Measurements from ENCODE around the gene SLC39A2. TPM values are rescaled to one million over a fixed set of nuclear protein-coding genes. Genes with fewer than 3 reads are reported as not detected.
"Not testable (repeated sequence)": the region's sequence is repeated elsewhere in the genome, so short reads cannot be mapped to it uniquely, and the experiment has no call there.

The SLC39A2 gene
- total RNA-seq, 2 experiments from 2014 or later: not detected

DNA sequence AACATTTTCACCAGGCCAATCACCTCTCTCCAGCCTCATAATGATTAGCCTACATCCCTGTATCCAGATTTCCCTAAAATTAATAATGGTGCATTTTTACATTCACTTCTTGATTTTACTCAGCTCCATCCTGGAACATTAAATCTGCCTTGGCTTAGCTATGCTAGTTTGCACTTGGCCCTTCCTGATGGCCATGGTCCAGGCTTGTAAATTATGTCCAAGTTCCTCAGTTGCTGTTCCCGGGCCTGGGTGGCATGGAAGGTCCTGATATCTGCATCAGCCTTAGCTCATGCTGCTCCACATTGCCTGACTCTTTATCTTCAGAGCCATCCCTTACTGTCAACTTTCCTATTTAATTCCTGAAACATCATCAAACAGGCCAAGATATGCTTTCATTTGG lies 20.4 kb upstream of the SLC39A2 start:
- peaks cover 7% of the 10 kb centered on the region for H3K27me3 Mint-ChIP-seq
- intact Hi-C loops (cut with micrococcal nuclease): no loop called here
- no peak for DNase-seq
- no peak overlapping the region for H3K4me3 Mint-ChIP-seq
- ATAC-seq: no peak
- TF ChIP-seq, protein P1, sequence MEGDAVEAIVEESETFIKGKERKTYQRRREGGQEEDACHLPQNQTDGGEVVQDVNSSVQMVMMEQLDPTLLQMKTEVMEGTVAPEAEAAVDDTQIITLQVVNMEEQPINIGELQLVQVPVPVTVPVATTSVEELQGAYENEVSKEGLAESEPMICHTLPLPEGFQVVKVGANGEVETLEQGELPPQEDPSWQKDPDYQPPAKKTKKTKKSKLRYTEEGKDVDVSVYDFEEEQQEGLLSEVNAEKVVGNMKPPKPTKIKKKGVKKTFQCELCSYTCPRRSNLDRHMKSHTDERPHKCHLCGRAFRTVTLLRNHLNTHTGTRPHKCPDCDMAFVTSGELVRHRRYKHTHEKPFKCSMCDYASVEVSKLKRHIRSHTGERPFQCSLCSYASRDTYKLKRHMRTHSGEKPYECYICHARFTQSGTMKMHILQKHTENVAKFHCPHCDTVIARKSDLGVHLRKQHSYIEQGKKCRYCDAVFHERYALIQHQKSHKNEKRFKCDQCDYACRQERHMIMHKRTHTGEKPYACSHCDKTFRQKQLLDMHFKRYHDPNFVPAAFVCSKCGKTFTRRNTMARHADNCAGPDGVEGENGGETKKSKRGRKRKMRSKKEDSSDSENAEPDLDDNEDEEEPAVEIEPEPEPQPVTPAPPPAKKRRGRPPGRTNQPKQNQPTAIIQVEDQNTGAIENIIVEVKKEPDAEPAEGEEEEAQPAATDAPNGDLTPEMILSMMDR (IDR thresholded peaks at IDR 0.05): no peak
- POLR2A ChIA-PET: interaction anchor here (1.5 kb wide), 1 partner anchor 18 kb away, joined by 4 read pairs; no protein-coding TSS in a partner anchor
- no peaks in the 10 kb centered on the region for H3K9me3 Mint-ChIP-seq
- H3K27ac Mint-ChIP-seq: no peak overlapping the region
- no peaks in the 10 kb centered on the region for H3K4me1 Mint-ChIP-seq (ENCODE audit: low read depth)
- CTCF ChIA-PET: interaction anchor here (0.7 to 3.3 kb wide), 6 partner anchors 8 to 110 kb away, joined by 3 to 34 read pairs (median 3); no protein-coding TSS in a partner anchor
- no peaks in the 10 kb centered on the region for H3K36me3 Mint-ChIP-seq (ENCODE audit: low read depth)

DNA sequence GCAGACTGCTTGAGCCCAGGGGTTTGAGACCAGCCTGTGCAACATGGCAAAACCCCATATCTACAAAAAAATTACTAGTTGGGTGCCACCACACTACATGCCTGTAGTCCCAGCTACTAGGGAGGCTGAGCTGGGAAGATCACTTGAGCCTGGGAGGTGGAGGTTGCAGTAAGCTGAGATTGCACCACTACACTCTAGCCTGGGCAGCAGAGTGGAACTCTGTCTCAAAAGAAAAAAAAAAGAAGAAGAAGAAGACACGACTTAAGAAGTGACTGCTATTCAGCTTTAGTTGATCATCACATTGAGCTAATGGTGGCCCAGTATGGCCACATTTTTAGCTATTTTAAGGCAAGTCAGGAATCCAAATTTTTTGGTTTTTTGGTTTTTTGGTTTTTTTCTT lies 18.2 kb upstream of the SLC39A2 start:
- DNase-seq: no peak
- H3K4me3 Mint-ChIP-seq: no peak overlapping the region
- H3K9me3 Mint-ChIP-seq: no peaks in the 10 kb centered on the region
- POLR2A ChIA-PET: no interaction called here
- TF ChIP-seq, protein P1 (IDR thresholded peaks at IDR 0.05): no peak
- CTCF ChIA-PET: interaction anchor here (0.6 to 3.3 kb wide), 5 partner anchors 10 to 34 kb away, joined by 3 to 34 read pairs (median 4); no protein-coding TSS in a partner anchor
- H3K27ac Mint-ChIP-seq: no peak overlapping the region
- intact Hi-C loops (cut with micrococcal nuclease): no loop called here
- H3K27me3 Mint-ChIP-seq: peaks cover 7% of the 10 kb centered on the region
- ATAC-seq: no peak
- H3K4me1 Mint-ChIP-seq (ENCODE audit: low read depth): no peaks in the 10 kb centered on the region
- H3K36me3 Mint-ChIP-seq (ENCODE audit: low read depth): no peaks in the 10 kb centered on the region

DNA sequence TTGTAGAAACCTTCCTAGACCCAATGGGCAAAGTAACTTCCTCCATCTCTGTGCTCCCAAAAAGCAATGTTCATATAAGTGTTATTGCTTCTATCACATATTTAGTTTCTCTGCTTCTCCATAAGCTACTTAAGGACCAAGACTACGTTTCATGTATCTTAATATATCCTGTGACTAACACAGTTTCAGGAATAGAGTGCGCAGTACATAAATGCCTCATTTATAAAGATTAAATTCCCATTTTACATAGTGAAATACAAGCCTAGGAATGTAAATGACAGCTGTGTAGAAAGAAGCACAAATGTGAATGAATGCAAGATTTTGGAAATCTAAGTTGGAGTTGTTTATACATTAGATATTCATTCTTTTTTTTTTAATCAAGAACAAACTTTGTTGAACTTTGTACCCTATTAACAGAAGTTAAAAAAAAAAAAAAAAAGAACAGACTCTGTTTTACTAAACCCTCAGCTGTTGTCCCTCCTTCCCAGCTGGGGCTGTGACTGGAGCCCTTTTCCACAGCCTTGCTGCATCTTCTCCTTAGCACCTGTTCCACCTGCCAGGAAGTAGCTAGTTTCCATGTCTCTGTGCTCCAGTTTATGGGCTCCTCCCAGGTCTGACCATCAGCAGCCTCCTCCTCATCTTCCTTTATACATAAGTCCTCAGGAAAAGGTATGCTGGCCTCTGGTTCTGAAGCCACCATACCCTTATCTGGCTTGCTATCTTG lies 16.3 kb upstream of the SLC39A2 start:
- Mint-ChIP-seq H3K9me3 (no peaks in the 10 kb centered on the region), H3K27ac (no peak overlapping the region), H3K4me3 (no peak overlapping the region), H3K36me3 (ENCODE audit: low read depth) (no peaks in the 10 kb centered on the region), H3K27me3 (peaks cover 7% of the 10 kb centered on the region), H3K4me1 (ENCODE audit: low read depth) (no peaks in the 10 kb centered on the region)
- intact Hi-C loops (cut with micrococcal nuclease): no loop called here
- ATAC-seq: no peak
- ChIA-PET CTCF (interaction anchor here (0.6 to 5.1 kb wide), 3 partner anchors 10 to 32 kb away, joined by 3 to 48 read pairs (median 7); no protein-coding TSS in a partner anchor), POLR2A (interaction anchor here (0.6 kb wide), 1 partner anchor 1232 kb away, joined by 3 read pairs; no protein-coding TSS in a partner anchor)
- no peak for DNase-seq
- TF ChIP-seq, protein P1 (IDR thresholded peaks at IDR 0.05): no peak

DNA sequence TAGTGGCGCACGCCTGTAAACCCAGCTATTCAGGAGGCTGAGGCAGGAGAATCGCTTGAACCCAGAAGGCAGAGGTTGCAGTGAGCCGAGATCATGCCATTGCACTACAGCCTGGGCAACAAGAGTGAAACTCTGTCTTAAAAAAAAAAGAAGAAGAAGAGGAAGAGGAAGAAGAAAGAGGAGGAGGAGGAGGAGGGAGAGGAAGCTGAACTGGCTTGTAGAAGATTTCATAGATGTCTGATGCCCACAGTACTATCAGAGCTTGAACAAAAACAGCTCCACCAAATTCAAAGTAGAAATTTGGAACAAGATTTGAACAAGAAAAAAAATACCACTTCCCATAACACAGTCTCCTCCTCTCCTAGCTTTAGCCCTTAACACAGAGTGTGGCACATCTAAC lies 13.4 kb upstream of the SLC39A2 start:
- ATAC-seq; H3K27me3 Mint-ChIP-seq; H3K27ac Mint-ChIP-seq; H3K4me1 Mint-ChIP-seq (ENCODE audit: low read depth); H3K9me3 Mint-ChIP-seq; H3K36me3 Mint-ChIP-seq (ENCODE audit: low read depth); POLR2A ChIA-PET; DNase-seq; intact Hi-C loops (cut with micrococcal nuclease); H3K4me3 Mint-ChIP-seq: not testable (repeated sequence)
- CTCF ChIA-PET: interaction anchor here (0.7 to 5.1 kb wide), 3 partner anchors 13 to 29 kb away, joined by 3 to 48 read pairs (median 3); no protein-coding TSS in a partner anchor

DNA sequence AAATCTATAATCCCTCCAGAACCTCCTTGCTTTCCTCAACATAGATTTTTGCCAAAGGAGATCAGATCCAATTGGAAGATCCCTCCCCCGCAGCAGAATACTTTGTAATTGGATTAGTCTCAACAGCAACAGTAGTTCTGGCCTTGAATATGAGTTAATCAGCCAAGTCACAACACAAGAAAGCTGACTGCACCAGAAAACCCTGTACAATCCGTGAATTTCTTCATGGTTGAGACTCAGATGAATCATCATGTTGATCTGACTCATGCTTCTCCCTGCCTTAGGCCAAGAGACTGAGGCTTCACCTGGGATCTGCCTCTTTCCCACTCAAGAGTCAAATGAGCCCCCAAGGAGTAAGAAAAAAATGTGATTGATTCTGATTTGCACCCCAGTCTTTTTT lies 12.3 kb upstream of the SLC39A2 start:
- Mint-ChIP-seq H3K36me3 (ENCODE audit: low read depth) (peaks cover 7% of the 10 kb centered on the region), H3K27ac (no peak overlapping the region), H3K4me3 (no peak overlapping the region), H3K4me1 (ENCODE audit: low read depth) (peaks cover 13% of the 10 kb centered on the region), H3K9me3 (no peaks in the 10 kb centered on the region), H3K27me3 (peaks cover 3% of the 10 kb centered on the region)
- no peak for ATAC-seq
- TF ChIP-seq, protein P1 (IDR thresholded peaks at IDR 0.05): no peak
- ChIA-PET CTCF (interaction anchor here (1.0 to 5.1 kb wide), 2 partner anchors 14 to 28 kb away, joined by 4 to 48 read pairs; no protein-coding TSS in a partner anchor), POLR2A (no interaction called here)
- intact Hi-C loops (cut with micrococcal nuclease): no loop called here
- DNase-seq: no peak
